Duodenal mucosa (tissue), 2 donors: ENCODE data around the gene LMNA.

Experiments used
- H3K27ac ChIP-seq: one replicate; pipeline ENCODE4 v1.7.0; 2013; ENCODE audit warnings: low read depth, low read length
- H3K27me3 ChIP-seq, 2 donors: one replicate each; pipeline ENCODE4 v1.7.0; 2013; ENCODE audit warnings: low read length in 2 of 2, control low read depth in 1 of 2; ENCODE audit not compliant: insufficient read depth in 2 of 2, control insufficient read depth in 1 of 2
- H3K36me3 ChIP-seq, 2 donors: one replicate each; pipeline ENCODE4 v1.7.0; 2013; ENCODE audit warnings: low read length in 2 of 2, control low read depth in 1 of 2; ENCODE audit not compliant: insufficient read depth in 2 of 2, control insufficient read depth in 1 of 2
- H3K4me1 ChIP-seq, 2 donors: one replicate each; pipeline ENCODE4 v1.7.0; 2013; ENCODE audit warnings: low read length in 2 of 2, control low read depth in 1 of 2; ENCODE audit not compliant: insufficient read depth in 2 of 2, control insufficient read depth in 1 of 2
- H3K4me3 ChIP-seq, 2 donors: one replicate each; pipeline ENCODE4 v1.7.0; 2013; ENCODE audit warnings: low read length in 2 of 2, low read depth in 1 of 2
- H3K9ac ChIP-seq, 2 donors: one replicate each; pipeline ENCODE4 v1.7.0; 2013; ENCODE audit warnings: low read length in 2 of 2, low read depth in 1 of 2
- H3K9me3 ChIP-seq, 2 donors: one replicate each; pipeline ENCODE4 v1.7.0; 2013; ENCODE audit warnings: low read length in 2 of 2, control low read depth in 1 of 2; ENCODE audit not compliant: control insufficient read depth in 1 of 2

LMNA gene

DNA sequence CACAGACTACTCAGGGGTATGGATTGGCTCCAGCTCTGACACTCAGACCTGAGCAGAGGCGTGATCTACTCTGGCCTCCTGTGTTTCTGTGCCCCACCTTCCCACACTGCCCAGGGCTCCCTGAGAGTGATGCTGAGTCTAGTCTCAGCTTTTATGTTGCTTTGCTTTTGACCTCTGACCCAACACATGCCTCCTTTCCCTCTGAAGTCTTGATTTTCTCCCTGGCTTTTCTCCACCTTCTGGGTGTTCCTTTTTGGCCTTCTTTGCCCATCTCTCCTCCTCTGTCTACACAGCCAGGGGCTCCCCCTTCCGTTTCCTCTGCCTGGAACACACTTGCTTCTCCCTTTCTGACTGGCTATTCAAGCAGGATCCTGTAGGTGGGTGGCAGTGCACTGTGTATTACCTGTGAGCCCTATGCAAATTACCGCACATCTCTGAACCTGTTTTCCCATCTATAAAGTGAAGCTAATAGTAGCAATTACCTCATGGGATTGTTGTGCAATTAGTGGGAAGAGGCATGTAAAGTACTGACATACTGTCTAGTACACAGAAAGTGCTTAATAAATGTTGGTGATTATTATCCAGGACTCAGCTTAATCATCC lies 18.5 kb upstream of the LMNA start:
- Histone ChIP-seq H3K9me3 (no peaks in the 10 kb centered on the region), H3K36me3 (no peaks in the 10 kb centered on the region), H3K27me3 (no peaks in the 10 kb centered on the region), H3K4me1 (peaks cover 21 to 28% of the 10 kb centered on the region in 2 donors), H3K4me3 (no peak overlapping the region), H3K9ac (no peak overlapping the region), H3K27ac (no peak overlapping the region)

DNA sequence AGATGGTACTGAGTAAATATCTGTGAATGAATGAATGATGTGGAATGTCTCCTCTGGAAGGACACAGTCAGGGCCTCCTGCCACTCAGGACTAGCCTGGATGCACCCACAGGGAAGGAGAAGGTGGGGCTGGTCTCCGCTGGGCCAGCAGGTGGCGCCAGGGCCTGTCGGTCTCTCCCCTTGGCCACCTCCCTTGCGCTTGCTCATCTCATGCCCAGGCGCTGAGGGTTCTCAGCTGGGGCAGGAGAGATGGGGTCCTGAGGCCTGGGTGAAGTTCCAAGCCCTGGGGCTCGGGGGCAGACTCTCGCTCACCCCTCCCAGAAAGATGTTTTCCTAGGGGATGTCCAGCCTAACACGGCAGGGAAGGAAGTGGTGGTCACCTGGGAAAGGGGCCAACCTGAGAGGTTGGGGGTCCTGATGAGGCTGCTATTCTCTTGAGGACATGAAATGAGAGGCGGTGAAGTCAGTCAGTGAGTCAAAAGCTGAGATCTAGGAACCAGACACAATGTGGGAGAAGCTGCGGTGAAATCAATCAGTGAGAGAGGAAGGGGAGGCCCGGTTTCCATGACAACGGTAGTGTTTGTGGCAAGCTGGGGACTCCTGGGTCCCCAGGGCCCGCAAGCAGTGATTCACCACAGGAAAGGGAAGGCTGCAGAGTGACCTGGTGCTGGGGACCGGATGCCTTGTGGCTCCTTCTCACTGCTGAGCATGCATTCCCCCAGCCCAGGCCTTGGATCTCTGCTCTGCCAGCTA lies 17.7 kb upstream of the LMNA start:
- Histone ChIP-seq H3K27me3 (no peaks in the 10 kb centered on the region), H3K4me3 (peak overlapping the region in 1 of 2 donors; percentile 11), H3K36me3 (no peaks in the 10 kb centered on the region), H3K4me1 (peaks cover 23 to 29% of the 10 kb centered on the region in 2 donors), H3K9me3 (no peaks in the 10 kb centered on the region), H3K9ac (peak overlapping the region in 1 of 2 donors; percentile 40), H3K27ac (peak overlapping the region; percentile 53)

DNA sequence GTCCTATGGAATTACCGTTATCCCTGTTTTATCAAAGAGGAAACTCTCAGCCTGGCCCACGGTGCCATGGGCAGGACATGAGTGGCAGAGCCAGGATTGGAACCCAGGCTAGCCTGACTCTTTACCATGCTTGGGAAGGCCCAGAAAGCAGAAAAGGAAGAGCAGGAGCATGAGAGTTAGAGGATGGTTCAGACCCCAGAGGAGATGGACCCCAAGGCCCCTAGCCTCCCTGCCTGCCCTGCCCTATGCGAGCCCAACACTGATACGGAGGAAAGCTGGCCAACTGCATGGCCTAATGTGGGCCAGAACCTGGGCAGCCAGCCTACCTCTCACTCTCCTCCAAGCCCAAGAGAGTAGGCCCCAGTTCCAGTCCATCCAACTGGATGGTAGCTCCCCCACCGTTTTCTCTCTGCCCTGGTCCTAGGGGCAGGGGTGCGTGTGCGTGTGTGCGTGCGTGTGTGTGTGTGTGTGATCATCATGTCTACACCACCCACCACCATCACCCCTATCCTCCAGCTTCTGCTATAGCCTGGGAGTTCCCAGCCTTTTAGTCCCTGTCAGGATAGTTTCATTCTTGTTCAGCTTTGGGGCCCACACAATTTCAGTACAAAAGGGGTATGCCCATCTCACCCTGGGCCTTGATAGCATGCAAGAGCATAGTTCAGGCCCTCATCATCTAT lies 16.9 kb upstream of the LMNA start:
- no peaks in the 10 kb centered on the region for H3K36me3 ChIP-seq
- H3K4me1 ChIP-seq = peaks cover 31 to 37% of the 10 kb centered on the region in 2 donors
- no peaks in the 10 kb centered on the region for H3K27me3 ChIP-seq
- no peak overlapping the region for H3K4me3 ChIP-seq
- no peak overlapping the region for H3K9ac ChIP-seq
- no peak overlapping the region for H3K27ac ChIP-seq
- no peaks in the 10 kb centered on the region for H3K9me3 ChIP-seq

DNA sequence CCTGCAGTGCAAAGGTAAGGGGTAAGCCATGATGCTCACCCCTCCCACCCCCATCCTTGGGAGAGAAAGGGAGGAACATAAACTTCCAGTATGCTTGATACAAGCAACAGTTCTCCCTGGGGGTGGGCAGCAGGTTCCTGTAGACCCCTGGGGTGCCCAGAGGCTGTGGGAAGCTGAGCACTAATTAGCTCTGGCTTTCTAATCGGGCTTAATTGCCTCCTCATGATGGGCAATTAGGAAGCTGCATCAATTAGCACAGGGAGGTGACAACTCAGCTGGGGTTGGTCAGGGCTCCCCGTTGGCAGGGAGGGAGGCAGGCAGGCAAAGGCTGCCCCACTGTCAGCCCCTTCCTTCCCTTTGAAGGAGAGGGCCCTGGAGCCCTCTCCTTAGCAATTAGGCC lies 15.7 kb upstream of the LMNA start:
- Histone ChIP-seq H3K4me1 (peaks cover 42 to 48% of the 10 kb centered on the region in 2 donors), H3K27ac (no peak overlapping the region)

DNA sequence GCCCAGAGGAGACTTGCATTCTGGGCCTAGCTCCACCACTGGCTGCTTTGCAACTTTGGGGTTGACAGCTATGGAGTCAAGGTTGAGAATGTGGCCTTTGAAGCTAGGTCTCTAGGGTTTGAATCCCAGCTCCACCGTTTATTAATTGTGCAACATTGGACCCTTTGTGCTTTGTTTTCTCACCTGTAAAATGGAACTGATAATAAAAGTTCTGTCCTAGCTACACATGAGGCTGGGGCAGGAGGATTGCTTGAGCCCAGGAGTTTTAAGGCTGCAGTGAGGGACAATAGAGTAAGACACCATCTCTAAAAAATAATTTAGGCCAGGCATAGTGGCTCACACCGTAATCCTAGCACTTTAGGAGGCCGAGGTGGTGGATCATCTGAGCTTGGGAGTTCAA lies 15.2 kb upstream of the LMNA start:
- peaks cover 47 to 53% of the 10 kb centered on the region in 2 donors for H3K4me1 ChIP-seq
- H3K27ac ChIP-seq = no peak overlapping the region
- H3K9ac ChIP-seq = no peak overlapping the region
- H3K27me3 ChIP-seq = no peaks in the 10 kb centered on the region
- H3K9me3 ChIP-seq = no peaks in the 10 kb centered on the region
- no peaks in the 10 kb centered on the region for H3K36me3 ChIP-seq
- H3K4me3 ChIP-seq = no peak overlapping the region

More for the DNA sequence above, 15.7 kb upstream of the LMNA start:
- no peaks in the 10 kb centered on the region for H3K9me3 ChIP-seq
- no peak overlapping the region for H3K4me3 ChIP-seq
- H3K9ac ChIP-seq = no peak overlapping the region
- H3K36me3 ChIP-seq = no peaks in the 10 kb centered on the region
- no peaks in the 10 kb centered on the region for H3K27me3 ChIP-seq

DNA sequence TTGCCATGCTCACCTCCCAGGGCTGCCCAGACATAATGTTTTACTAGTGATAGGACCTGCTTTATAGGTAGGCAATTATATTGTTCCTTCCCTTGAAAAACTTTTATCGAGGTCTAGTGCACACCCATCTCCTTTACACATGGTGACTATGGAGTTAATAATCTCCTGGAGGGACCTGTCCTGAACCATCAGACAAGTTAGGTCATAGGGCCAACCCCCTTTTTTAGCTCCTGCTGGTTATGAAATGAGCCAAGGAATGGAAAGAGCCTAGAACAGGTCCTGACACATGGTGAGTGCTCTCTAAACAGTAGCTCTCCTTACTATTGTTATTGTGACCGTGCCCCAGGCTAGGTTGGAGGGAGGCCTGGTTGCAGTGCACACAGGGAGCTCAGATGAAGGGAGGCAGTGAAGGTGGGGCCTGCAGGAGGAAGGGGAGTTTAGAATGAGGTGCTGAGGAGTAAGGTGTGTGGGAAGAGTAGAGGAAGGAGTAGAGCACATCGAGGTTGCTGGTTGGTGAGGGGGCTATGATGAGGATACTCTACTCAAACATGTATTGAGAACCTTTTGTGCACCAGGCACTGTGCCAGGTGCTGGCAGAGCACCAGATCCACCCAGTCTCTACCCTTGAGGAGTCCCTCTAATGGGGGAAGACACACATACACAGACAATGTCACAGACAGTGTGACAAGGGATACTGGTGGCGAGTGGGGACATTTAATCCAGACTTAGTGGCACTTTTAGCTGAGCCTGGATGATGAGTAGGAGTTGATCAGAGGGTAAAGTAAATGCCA lies 14.1 kb upstream of the LMNA start:
- Histone ChIP-seq H3K27ac (no peak overlapping the region), H3K36me3 (no peaks in the 10 kb centered on the region), H3K4me1 (peaks cover 58 to 65% of the 10 kb centered on the region in 2 donors), H3K9ac (no peak overlapping the region), H3K4me3 (no peak overlapping the region), H3K9me3 (no peaks in the 10 kb centered on the region), H3K27me3 (no peaks in the 10 kb centered on the region)

DNA sequence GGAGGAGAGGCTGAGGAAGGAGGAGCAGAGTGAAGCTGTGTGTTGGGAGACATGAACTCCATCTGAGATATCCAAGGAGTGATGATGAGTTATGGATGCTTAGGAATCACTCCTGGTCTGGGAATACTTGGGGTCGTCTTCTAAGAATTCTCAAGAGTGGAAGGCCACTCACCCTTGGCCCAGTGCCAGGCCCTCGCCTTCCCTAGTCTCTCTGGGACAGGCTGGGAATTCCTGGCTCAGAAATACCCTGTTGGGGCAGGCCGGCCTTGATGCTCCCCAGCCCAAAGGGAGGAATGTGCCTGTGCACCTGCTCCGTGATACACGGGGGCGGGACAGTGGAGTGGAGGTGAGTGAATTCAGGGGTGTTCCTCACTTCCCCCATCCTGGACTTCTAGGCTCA lies 12.6 kb upstream of the LMNA start:
- Histone ChIP-seq H3K27ac (no peak overlapping the region), H3K9ac (no peak overlapping the region), H3K4me3 (no peak overlapping the region), H3K36me3 (no peaks in the 10 kb centered on the region), H3K4me1 (peaks cover 59 to 62% of the 10 kb centered on the region in 2 donors), H3K27me3 (no peaks in the 10 kb centered on the region), H3K9me3 (no peaks in the 10 kb centered on the region)

DNA sequence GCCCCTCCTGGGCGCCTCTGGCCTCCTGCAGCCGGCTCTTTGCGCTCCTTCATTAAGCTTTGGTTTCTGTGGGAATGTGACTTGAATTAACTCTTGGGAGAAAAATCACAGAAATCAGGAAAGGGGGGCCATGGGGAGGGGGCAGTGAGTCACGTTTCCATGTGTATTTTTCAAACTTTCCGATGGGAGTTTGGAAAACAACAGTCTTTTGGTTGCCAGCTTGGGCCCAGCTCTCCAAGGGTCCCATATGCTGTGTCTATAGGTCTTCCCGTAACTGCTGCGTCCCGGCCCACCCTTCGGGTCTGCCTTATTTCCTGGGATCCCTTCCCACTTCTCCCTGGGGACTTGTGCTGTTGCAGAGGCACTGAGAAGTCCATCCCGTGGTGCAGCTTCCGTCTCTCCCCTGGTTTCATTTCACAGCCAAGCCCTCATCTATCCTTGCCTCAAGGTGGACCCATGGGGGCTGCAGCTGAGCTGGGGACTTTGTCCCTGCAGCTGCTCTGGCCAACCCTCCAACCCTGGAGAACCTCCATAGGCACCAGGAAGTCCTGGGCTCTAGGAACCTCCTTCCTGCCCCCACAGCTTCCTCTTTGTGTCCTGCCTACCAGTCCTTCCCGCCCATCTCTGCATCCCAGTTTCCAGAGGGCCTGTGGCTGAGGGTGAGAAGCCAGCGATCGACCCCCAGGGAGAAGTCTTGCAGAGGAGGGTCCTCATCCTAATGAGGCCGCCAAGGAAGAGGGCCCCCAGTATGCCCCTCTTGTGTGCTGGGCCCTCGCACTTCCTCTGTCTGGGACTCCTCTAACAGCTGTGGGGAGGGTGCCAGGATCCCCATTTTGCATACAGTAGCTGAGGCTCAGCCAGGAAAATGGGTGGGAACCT lies 11.6 kb upstream of the LMNA start:
- H3K4me1 ChIP-seq = peaks cover 58 to 60% of the 10 kb centered on the region in 2 donors
- peak overlapping the region; percentile 25 to 36 for H3K4me3 ChIP-seq
- H3K36me3 ChIP-seq = no peaks in the 10 kb centered on the region
- H3K27ac ChIP-seq = peak overlapping the region; percentile 93
- H3K27me3 ChIP-seq = no peaks in the 10 kb centered on the region
- peak overlapping the region; percentile 9 to 72 for H3K9ac ChIP-seq
- no peaks in the 10 kb centered on the region for H3K9me3 ChIP-seq

DNA sequence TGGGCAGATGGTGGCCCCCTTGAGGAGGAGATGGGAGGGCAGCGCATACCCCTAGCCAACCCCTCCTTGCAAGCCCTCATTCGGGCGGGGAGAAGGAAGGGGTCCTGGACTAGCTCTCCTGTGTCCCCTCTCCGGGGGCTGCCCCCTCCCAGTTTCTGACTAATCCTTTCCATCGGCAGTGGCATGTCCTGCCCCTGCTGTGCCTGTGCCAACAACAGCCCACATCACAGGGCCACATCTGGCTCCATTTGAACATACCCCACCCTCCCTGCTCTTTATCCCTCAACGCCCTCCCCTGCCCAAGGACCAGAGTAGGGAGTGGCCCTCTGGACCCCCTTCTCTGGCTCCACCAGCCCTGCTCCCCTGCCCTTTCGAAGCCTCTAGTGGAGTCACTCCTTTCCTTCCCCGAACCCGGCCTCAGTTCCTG lies 11.0 kb upstream of the LMNA start:
- Histone ChIP-seq H3K9ac (peak overlapping the region; percentile 52 to 72), H3K36me3 (no peaks in the 10 kb centered on the region), H3K4me1 (peaks cover 58 to 60% of the 10 kb centered on the region in 2 donors), H3K9me3 (no peaks in the 10 kb centered on the region), H3K27me3 (no peaks in the 10 kb centered on the region), H3K27ac (peak overlapping the region; percentile 93), H3K4me3 (peak overlapping the region in 1 of 2 donors; percentile 36)
